HG03442 (cell line): ENCODE measurements around the gene MADCAM1.
"Not testable (repeated sequence)": the region's sequence is repeated elsewhere in the genome, so short reads cannot be mapped to it uniquely, and the experiment has no call there.

ENCODE experiments used
- ATAC-seq: cut with Tn5 transposase; IDR thresholded peaks from one replicate; pipeline ENCODE4 v1.9.1; 2021; ENCODE audit warnings: mild to moderate bottlenecking, moderate library complexity; ENCODE audit not compliant: unreplicated experiment

The MADCAM1 gene

DNA sequence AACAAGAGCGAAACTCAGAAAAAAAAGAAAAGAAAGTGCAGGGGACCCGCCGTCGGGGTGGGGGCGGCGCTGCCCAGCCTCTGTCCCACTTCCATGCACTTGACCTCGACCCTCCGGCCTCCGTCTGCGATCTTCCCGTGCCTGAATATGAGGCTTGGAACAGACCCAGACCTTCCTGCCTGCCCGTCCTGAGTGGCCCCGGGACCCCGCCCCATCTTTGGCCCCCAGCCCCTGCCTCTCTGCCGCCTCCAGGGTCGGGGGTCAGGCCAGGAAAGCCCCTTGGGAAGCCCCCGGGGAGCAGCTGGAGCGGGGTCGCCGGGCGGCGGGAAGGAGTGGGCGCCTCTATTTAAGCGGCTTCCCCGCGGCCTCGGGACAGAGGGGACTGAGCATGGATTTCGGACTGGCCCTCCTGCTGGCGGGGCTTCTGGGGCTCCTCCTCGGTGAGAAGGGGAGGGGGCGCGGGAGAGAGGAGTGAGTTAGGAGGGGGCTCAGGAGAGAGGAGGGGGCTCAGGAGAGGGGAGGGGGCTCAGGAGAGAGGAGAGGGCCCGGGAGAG is at the start of gene MADCAM1:
MADCAM1 (plus strand) TSS at position 375 of the 554 bp plus-strand sequence; CDS start at position 389, 14 bp downstream.
- no peak for ATAC-seq

DNA sequence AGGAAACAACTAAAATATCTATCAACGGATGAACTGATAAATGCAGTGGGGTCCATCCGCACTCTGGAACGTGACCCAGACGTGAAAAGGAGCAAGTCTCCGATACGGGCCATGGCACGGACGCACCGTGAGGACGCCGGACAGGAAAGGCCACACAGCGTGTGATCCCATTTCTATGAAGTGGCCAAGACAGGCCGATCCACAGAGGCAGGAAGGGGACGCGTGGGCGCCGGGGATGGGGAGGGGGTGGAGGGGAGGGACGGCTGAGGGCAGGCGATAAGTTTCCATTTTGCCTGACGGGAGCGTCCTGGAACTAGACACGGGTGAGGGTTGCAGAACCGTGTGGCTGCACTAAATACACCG is 49.2 kb upstream of the MADCAM1 start:
- ATAC-seq: no peak

DNA sequence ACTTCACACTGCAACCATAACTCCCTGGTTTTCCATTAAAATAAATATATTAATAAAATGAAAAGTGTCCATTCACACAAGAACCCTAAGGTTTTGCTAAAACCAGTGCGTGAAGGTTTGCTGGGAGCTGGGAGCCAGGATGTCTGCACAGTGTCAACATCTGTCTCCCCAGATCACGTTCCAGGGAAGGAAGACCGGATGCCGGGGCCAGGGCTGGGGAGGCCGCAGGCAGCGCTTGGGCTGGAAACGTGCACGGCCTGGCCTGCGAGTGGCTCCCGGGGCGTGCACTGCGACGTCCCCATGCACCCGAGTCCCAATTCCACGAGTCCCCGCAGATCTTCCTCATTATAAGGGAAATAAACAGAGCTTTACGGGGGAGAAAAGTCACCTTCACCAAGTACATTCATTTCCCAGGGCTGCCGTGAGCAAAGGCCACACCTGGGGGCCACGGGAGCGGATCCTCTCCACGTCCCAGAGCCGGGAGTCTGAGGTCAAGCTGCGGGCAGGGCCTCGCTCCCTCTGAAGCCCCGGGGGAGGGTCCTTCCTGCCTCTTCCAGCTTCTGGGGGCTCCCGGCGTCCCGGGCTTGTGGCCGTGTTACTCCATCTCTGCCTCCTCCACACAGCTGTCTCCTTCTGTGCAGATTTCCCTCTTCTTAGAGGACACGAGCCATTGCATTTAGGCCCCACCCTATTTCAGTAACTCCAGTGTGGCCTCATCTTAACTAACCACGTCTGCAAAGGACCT is 48.3 kb upstream of the MADCAM1 start:
- no peak for ATAC-seq

GRCh38 chr19:449916-450315 is 46.4 kb upstream of the MADCAM1 start:
- no peak for ATAC-seq

GRCh38 chr19:450912-451481 is 45.3 kb upstream of the MADCAM1 start:
- ATAC-seq: not testable (repeated sequence)

- ATAC-seq: no peak
These were observed 43.5 kb upstream of the MADCAM1 start for GRCh38 chr19:452829-453228.

- ATAC-seq: no peak
These were observed 42.7 kb upstream of the MADCAM1 start for GRCh38 chr19:453606-454005.

GRCh38 chr19:455031-455705 is 41.1 kb upstream of the MADCAM1 start:
- no peak for ATAC-seq

- ATAC-seq: no peak
These were observed 40.3 kb upstream of the MADCAM1 start for GRCh38 chr19:455851-456546.

DNA sequence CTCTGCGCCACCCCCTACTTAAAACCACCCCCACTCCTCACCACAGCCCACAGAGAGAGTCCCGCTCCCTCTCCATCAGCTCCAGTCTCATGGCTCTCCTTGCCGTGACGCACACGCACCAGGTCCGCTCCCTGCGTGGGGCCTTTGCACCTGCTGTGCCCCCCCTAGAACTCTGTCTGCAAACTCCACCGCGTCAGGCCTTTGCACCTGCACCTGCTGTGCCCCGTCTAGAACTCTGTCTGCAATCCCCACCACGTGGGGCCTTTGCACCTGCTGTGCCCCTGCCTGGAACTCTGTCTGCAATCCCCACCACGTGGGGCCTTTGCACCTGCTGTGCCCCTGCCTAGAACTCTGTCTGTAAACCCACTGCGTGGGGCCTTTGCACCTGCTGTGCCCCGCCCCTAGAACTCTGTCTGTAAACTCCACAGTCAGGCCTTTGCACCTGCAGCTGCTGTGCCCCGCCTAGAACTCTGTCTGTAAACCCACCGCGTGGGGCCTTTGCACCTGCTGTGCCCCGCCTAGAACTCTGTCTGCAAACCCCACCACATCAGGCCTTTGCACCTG is 39.7 kb upstream of the MADCAM1 start:
- ATAC-seq: no peak

DNA sequence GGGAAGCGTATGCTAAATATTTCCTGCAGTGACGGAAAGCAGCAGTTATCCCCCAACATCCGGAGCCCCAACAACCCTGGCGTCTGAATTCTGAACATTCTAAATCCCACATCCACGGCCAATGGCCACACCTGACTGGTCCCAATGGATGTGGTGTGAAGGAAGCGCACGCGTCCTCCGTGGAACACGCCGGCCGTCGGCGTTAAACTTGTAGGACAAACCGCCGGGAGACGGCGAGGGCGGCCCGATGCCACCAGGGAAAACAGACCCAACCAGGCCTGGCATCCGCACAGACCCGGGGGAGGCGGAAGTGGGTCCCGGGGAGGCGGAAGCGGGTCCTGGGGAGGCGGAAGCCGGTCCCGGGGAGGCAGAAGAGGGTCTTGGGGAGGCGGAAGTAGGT is 38.6 kb upstream of the MADCAM1 start:
- ATAC-seq: no peak

- ATAC-seq: no peak
These were observed 37.9 kb upstream of the MADCAM1 start for GRCh38 chr19:458091-459042.

GRCh38 chr19:459724-460511 is 36.4 kb upstream of the MADCAM1 start:
- no peak for ATAC-seq

- no peak for ATAC-seq
These were observed 35.2 kb upstream of the MADCAM1 start, which contains the start of gene SHC2 for GRCh38 chr19:460877-461720. SHC2 (minus strand) TSS chr19:461033; CDS start chr19:460996, 37 bp downstream.

DNA sequence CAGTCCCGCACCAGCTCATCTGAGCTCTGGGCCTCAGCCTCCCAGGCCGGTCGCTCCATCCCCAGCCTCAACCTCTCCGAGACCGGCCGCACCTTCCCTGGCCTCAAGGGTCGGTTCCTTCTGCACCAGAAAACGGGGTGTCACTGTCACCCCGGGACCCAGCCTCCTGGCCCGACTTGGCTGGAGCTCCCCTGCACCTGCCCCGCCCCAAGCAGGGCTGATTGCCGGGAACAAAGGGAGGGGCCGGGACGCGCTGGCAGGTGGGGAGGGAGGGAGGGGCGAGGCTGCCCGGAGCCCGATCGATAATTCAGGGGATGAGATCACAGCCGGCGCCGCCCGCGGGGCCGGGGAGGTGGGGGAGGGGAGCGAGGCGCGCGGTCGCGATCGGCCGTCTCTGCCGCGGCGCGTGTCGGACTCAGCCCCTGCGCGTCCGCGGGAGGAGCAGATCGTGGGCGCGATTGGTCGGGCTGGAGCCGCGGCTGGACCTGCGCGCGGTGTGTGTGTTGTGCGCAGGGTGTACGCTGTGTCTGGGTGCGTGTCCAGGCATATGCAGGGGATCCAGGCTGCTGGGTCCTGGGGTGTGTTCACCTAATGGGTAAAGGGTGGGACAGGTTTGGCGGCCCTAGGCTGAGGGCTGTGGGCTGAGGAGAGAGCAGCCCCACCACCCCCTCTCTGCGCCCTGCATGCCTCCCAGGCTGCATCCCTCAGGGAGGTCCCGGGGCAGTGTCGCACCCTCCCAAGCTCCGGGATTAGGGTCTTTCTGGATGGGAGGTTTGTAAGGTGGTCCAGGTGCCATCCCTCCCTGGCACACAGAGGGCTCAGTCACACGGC is 34.4 kb upstream of the MADCAM1 start:
- no peak for ATAC-seq

- no peak for ATAC-seq
These were observed 32.6 kb upstream of the MADCAM1 start for GRCh38 chr19:463483-464207.

DNA sequence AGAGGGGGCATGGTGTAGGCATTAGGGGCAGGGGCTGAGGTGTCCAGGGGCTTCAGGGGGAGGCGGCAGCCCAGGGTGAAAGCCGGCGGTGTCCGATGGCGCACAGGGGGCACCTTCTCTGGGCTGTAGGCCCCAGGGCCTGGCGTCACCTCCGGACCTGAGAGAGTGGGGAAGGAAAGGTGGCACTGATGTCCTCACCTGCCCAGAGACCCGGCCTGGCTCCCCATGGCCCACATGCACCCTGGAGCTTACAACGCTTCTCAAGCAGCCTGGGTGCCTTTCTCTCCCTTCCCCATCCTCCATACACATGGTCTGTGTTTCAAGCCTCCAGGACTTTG is 32.1 kb upstream of the MADCAM1 start:
- no peak for ATAC-seq
